ENCODE measurements around the gene DSCAM. TPM values are rescaled to one million over a fixed set of nuclear protein-coding genes. Genes with fewer than 3 reads are reported as not detected.

DSCAM gene
- total RNA-seq, 3 donors from 2014 or later (not counting 1 experiment from before 2014, with no cell fraction given), result not detected

GRCh38 chr21:40830836-40831235 lies 16.1 kb downstream of the DSCAM start:
- Histone ChIP-seq H3K27ac (ENCODE audit: low read length) (no peak overlapping the region), H3K4me3 (ENCODE audit: low read length) (no peak overlapping the region), H3K9me3 (ENCODE audit: control insufficient read depth, insufficient read depth, low read length) (no peaks in the 10 kb centered on the region), H3K27me3 (ENCODE audit: control insufficient read depth, insufficient read depth, low read length) (no peaks in the 10 kb centered on the region), H3K4me1 (ENCODE audit: control insufficient read depth, insufficient read depth, low read length) (no peaks in the 10 kb centered on the region), H3K36me3 (ENCODE audit: control insufficient read depth, insufficient read depth, low read length) (no peaks in the 10 kb centered on the region)
- 77% methylated on average over 4 of the region's 4 CpGs for WGBS (ENCODE audit: insufficient coverage)
- Mint-ChIP-seq H3K27me3 (ENCODE audit: low read depth in 2 of 2) (no peaks in the 10 kb centered on the region), H3K36me3 (no peaks in the 10 kb centered on the region), H3K27ac (no peak overlapping the region), H3K9me3 (peaks cover 8 to 11% of the 10 kb centered on the region in 2 donors), H3K4me1 (peaks cover 5% of the 10 kb centered on the region in 2 donors), H3K4me3 (no peak overlapping the region)
- intact Hi-C loops (cut with micrococcal nuclease), result no loop called here
- no peak for TF ChIP-seq CTCF (IDR thresholded peaks at IDR 0.05)
- no peak for ATAC-seq
- no peak for DNase-seq

GRCh38 chr21:40829791-40830190 lies 17.2 kb downstream of the DSCAM start:
- H3K4me1 ChIP-seq (ENCODE audit: control insufficient read depth, insufficient read depth, low read length), result no peaks in the 10 kb centered on the region
- no peaks in the 10 kb centered on the region for H3K36me3 Mint-ChIP-seq
- TF ChIP-seq CTCF (IDR thresholded peaks at IDR 0.05), result no peak
- ATAC-seq (no peak), DNase-seq (no peak)
- H3K9me3 ChIP-seq (ENCODE audit: control insufficient read depth, insufficient read depth, low read length), result no peaks in the 10 kb centered on the region
- no peaks in the 10 kb centered on the region for H3K27me3 ChIP-seq (ENCODE audit: control insufficient read depth, insufficient read depth, low read length)
- no peak overlapping the region for H3K4me3 Mint-ChIP-seq
- H3K4me1 Mint-ChIP-seq, result peaks cover 5% of the 10 kb centered on the region in 2 donors
- intact Hi-C loops (cut with micrococcal nuclease), result no loop called here
- 95% methylated on average over 2 of the region's 2 CpGs for WGBS (ENCODE audit: insufficient coverage)
- no peaks in the 10 kb centered on the region for H3K27me3 Mint-ChIP-seq (ENCODE audit: low read depth in 2 of 2)
- no peak overlapping the region for H3K27ac ChIP-seq (ENCODE audit: low read length)
- H3K9me3 Mint-ChIP-seq, result peaks cover 8 to 11% of the 10 kb centered on the region in 2 donors
- no peak overlapping the region for H3K4me3 ChIP-seq (ENCODE audit: low read length)
- no peaks in the 10 kb centered on the region for H3K36me3 ChIP-seq (ENCODE audit: control insufficient read depth, insufficient read depth, low read length)
- no peak overlapping the region for H3K27ac Mint-ChIP-seq

- Histone ChIP-seq H3K9me3 (ENCODE audit: control insufficient read depth, insufficient read depth, low read length) (no peaks in the 10 kb centered on the region), H3K27ac (ENCODE audit: low read length) (no peak overlapping the region), H3K4me3 (ENCODE audit: low read length) (no peak overlapping the region), H3K27me3 (ENCODE audit: control insufficient read depth, insufficient read depth, low read length) (no peaks in the 10 kb centered on the region), H3K4me1 (ENCODE audit: control insufficient read depth, insufficient read depth, low read length) (no peaks in the 10 kb centered on the region), H3K36me3 (ENCODE audit: control insufficient read depth, insufficient read depth, low read length) (no peaks in the 10 kb centered on the region)
- Mint-ChIP-seq H3K36me3 (no peaks in the 10 kb centered on the region), H3K4me3 (no peak overlapping the region), H3K27me3 (ENCODE audit: low read depth in 2 of 2) (no peaks in the 10 kb centered on the region), H3K27ac (no peak overlapping the region), H3K4me1 (peaks cover 5% of the 10 kb centered on the region in 2 donors), H3K9me3 (peaks cover 8 to 13% of the 10 kb centered on the region in 2 donors)
- intact Hi-C loops (cut with micrococcal nuclease), result no loop called here
- ATAC-seq (no peak), DNase-seq (no peak)
- no peak for TF ChIP-seq CTCF (IDR thresholded peaks at IDR 0.05)
- WGBS (ENCODE audit: insufficient coverage), result 72% methylated on average over 5 of the region's 5 CpGs
These were observed 17.6 kb downstream of the DSCAM start for GRCh38 chr21:40829308-40829707.

GRCh38 chr21:40827509-40827908 lies 19.4 kb downstream of the DSCAM start:
- H3K4me1 ChIP-seq (ENCODE audit: control insufficient read depth, insufficient read depth, low read length), result no peaks in the 10 kb centered on the region
- no peaks in the 10 kb centered on the region for H3K36me3 ChIP-seq (ENCODE audit: control insufficient read depth, insufficient read depth, low read length)
- Mint-ChIP-seq H3K9me3 (peaks cover 8 to 16% of the 10 kb centered on the region in 2 donors), H3K4me1 (peaks cover 5% of the 10 kb centered on the region in 2 donors), H3K36me3 (no peaks in the 10 kb centered on the region), H3K4me3 (no peak overlapping the region), H3K27me3 (ENCODE audit: low read depth in 2 of 2) (no peaks in the 10 kb centered on the region), H3K27ac (no peak overlapping the region)
- WGBS (ENCODE audit: insufficient coverage), result 97% methylated on average over 4 of the region's 4 CpGs
- no peaks in the 10 kb centered on the region for H3K9me3 ChIP-seq (ENCODE audit: control insufficient read depth, insufficient read depth, low read length)
- no peak for DNase-seq
- no peak overlapping the region for H3K4me3 ChIP-seq (ENCODE audit: low read length)
- H3K27me3 ChIP-seq (ENCODE audit: control insufficient read depth, insufficient read depth, low read length), result no peaks in the 10 kb centered on the region
- no peak for ATAC-seq
- intact Hi-C loops (cut with micrococcal nuclease), result no loop called here
- no peak for TF ChIP-seq CTCF (IDR thresholded peaks at IDR 0.05)
- no peak overlapping the region for H3K27ac ChIP-seq (ENCODE audit: low read length)

Data from natural killer cell (primary cell).